HG02763 (cell line): ENCODE data around the gene REEP5.
A peak's percentile ranks its signal among the peaks of the same experiment; 100 is the strongest.

ENCODE experiments used
- ATAC-seq: cut with Tn5 transposase; IDR thresholded peaks from one replicate; pipeline ENCODE4 v1.9.1; 2021; ENCODE audit warnings: mild to moderate bottlenecking, moderate library complexity; ENCODE audit not compliant: unreplicated experiment

Gene REEP5

DNA sequence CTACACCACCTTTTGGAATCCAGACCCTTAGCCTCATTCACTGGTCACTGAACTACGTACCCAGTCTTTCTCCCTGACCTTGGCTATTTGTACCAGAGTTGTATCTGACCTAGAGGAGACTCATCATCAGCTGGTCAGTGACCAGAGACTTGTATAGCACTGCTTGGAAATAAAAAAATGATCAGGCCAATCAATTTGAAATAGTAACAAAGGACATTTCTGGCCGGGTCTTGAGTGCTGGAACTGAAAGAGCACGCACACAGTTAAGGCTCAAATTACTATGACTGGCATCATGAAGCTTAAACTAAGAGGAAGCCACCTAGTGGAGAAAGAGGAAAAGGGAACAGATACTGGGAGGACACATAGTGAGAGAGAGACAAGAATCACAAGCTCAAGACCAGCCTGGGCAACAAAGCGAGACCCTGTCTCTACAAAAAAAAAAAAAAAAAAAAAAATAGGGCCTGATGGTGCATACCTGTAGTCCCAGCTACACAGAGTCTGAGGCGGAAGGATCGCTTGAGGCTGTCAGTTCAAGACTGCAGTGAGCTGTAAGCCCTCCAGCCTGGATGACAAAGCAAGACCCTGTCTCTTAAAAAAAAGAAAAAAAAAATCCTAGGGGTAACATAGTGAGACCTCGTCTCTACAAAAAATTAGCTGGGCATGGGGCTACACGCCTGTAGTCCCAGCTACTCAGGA, 73.8 kb downstream of the REEP5 start:
- ATAC-seq, result peak; percentile 98

GRCh38 chr5:112847306-112847705, 74.7 kb downstream of the REEP5 start:
- ATAC-seq, result no peak

DNA sequence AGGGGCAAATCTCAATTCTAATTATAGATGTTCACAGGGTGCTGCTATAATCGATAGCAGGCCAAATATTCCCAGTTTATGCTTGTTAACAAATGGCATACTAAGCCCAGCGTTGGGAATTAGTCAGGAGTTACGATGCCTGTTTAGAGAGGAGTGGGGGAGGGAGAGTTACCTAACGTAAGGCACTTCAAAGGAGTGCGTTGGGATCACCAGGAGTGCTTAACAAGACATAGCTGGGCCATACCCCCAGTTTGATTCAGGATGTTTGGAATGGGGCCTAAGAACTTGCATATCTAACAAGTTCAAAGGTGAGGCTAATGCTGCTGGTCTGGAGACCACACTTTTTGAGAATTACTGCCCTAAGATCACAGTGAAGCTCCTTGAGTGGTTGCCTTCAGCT, 75.5 kb downstream of the REEP5 start:
- ATAC-seq, result no peak

DNA sequence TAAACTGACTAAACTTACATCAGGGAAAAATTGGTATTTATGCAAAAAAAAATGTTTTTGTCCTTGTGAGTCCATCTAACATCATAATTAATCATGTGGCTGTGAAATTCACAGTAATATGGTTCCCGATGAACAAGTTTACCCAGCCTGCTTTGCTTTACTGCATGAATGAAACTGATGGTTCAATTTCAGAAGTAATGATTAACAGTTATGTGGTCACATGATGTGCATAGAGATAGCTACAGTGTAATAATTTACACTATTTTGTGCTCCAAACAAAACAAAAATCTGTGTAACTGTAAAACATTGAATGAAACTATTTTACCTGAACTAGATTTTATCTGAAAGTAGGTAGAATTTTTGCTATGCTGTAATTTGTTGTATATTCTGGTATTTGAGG, 77.5 kb downstream of the REEP5 start:
- no peak for ATAC-seq

GRCh38 chr5:112833971-112834370, 88.1 kb downstream of the REEP5 start:
- no peak for ATAC-seq

DNA sequence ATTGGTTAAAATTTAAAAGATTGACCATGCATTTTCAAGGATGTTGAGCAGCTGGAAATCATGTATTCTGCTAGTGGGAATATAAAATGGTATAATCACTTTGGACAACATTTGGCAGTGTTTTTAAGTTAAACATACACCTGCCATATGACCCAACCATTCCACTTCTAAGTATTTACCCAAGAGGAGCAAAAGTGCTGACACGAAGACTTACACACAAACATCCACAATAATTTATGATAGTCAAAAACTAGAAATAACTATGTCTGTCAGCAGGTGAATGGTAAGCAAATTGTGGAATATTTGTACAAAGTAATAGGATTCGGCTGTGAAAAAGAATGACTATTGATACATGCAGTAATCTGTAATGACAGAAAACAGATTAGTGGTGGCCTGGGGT, 91.6 kb downstream of the REEP5 start:
- ATAC-seq, result no peak
